K562 (cell line): ENCODE data around the gene MTHFR. TPM values are rescaled to one million over a fixed set of nuclear protein-coding genes. Genes with fewer than 3 reads are reported as not detected.

Source experiments
- C11orf30 ChIP-seq: fragments of 450-650 bp; IDR thresholded peaks from 2 replicates; pipeline ENCODE4 v1.6.1; 2016; ENCODE audit warnings: low read depth, mild to moderate bottlenecking
- CBX3 ChIP-seq, 2 experiments: IDR thresholded peaks; 1 replicate in 1 of 2; 2 replicates in 1 of 2; pipeline ENCODE4 v1.6.1; 2012; ENCODE audit warnings: inconsistent platforms in 2 of 2, low read length in 2 of 2, borderline replicate concordance in 1 of 2, control low read depth in 1 of 2
- EGR1 ChIP-seq: fragments of 450-650 bp; conservative IDR thresholded peaks from 2 replicates; pipeline ENCODE4 v1.6.1; 2017; ENCODE audit warnings: mild to moderate bottlenecking
- EP300 ChIP-seq: IDR thresholded peaks from 2 replicates; pipeline ENCODE4 v1.6.1; 2012; ENCODE audit warnings: low read length, improper control_type of control experiment
- EZH2 ChIP-seq: IDR thresholded peaks from 2 replicates; pipeline ENCODE4 v1.6.1; 2012; ENCODE audit warnings: low read depth, mild to moderate bottlenecking, inconsistent platforms, low read length, borderline replicate concordance
- GATAD2A ChIP-seq: fragments of 450-650 bp; IDR thresholded peaks from 2 replicates; pipeline ENCODE4 v1.6.1; 2017
- KLF16 ChIP-seq: IDR thresholded peaks from 2 replicates; pipeline ENCODE4 v1.6.1; 2016; ENCODE audit warnings: antibody characterized with exemption
- KLF6 ChIP-seq: fragments of 250-450 bp; sonication (Bioruptor Pico); IDR thresholded peaks from 2 replicates; pipeline ENCODE4 v1.4.0; 2020; ENCODE audit warnings: mild to moderate bottlenecking, moderate library complexity, borderline replicate concordance
- MAFF ChIP-seq: IDR thresholded peaks from 2 replicates; pipeline ENCODE4 v1.6.1; 2012; ENCODE audit warnings: low read length, improper control_type of control experiment
- PBX2 ChIP-seq, 2 experiments: IDR thresholded peaks in 1 of 2; conservative IDR thresholded peaks in 1 of 2; 2 replicates each; pipeline ENCODE4 v1.6.1; 2016; ENCODE audit warnings: low read depth in 2 of 2, mild to moderate bottlenecking in 1 of 2, missing compliant biosample characterization in 1 of 2, missing genetic modification characterization in 1 of 2, moderate library complexity in 1 of 2
- TEAD4 ChIP-seq, 2 experiments: sonication (generic) in 1 of 2; formaldehyde crosslinking in 1 of 2; IDR thresholded peaks; 2 replicates each; pipeline versions ENCODE4 v1.6.1 to v1.8.0; 2012 to 2022; ENCODE audit warnings: borderline replicate concordance in 1 of 2, inconsistent platforms in 1 of 2, low read length in 1 of 2, mild to moderate bottlenecking in 1 of 2, missing genetic modification reagents in 1 of 2
- ZBTB2 ChIP-seq: fragments of 450-650 bp; IDR thresholded peaks from 2 replicates; pipeline ENCODE4 v1.6.1; 2016; ENCODE audit warnings: antibody characterized with exemption
- ZBTB26 ChIP-seq: fragments of 450-650 bp; formaldehyde crosslinking; IDR thresholded peaks from 2 replicates; pipeline ENCODE4 v1.4.0; 2022; ENCODE audit warnings: missing genetic modification characterization
- ZBTB9 ChIP-seq: fragments of 450-650 bp; formaldehyde crosslinking; IDR thresholded peaks from 2 replicates; pipeline ENCODE4 v1.4.0; 2020; ENCODE audit warnings: mild to moderate bottlenecking, moderate library complexity
- ZFP1 ChIP-seq: fragments of 450-650 bp; formaldehyde crosslinking; IDR thresholded peaks from 2 replicates; pipeline ENCODE4 v1.4.0; 2020; ENCODE audit warnings: mild to moderate bottlenecking, mixed read lengths
- ZNF280A ChIP-seq: fragments of 450-650 bp; IDR thresholded peaks from 2 replicates; pipeline ENCODE4 v1.6.1; 2018; ENCODE audit warnings: mild to moderate bottlenecking, low read depth; ENCODE audit not compliant: partially characterized antibody
- ZNF431 ChIP-seq: sonication (generic); formaldehyde crosslinking; IDR thresholded peaks from 2 replicates; pipeline ENCODE4 v1.8.0; 2022; ENCODE audit warnings: mild to moderate bottlenecking, missing genetic modification reagents
- ZNF764 ChIP-seq: fragments of 250-450 bp; sonication (Bioruptor Pico); IDR thresholded peaks from 2 replicates; pipeline ENCODE4 v1.4.0; 2020; ENCODE audit warnings: low read depth, mild to moderate bottlenecking, moderate library complexity
- polyA plus RNA-seq, 8 experiments: library from polyadenylated mRNA; depleted of rRNA in 4 of 8; stranded (reverse) in 5 of 8; unstranded in 3 of 8; fragments of >200 nt; fragmentation: Nextera tagmentation in 2 of 8; fragmentation: Illumina TruSeq in 1 of 8; extraction: Ambion mirVana in 2 of 8; extraction: Trizol in 1 of 8; gene quantifications; 2 replicates each; pipeline versions ENCODE4 v1.2.1 to v1.2.3, GENCODE V29; 2011 to 2014; ENCODE audit warnings: inconsistent platforms in 1 of 8, missing spikeins in 1 of 8
- total RNA-seq, 7 experiments: library from RNA; depleted of rRNA in 6 of 7; stranded (reverse); fragments of >200 nt in 6 of 7; fragmentation: Illumina TruSeq in 2 of 7; extraction: Trizol in 2 of 7; gene quantifications; 2 replicates each; pipeline versions ENCODE4 v1.2.1 to v1.2.3, GENCODE V29; 2011 to 2021; ENCODE audit warnings: low replicate concordance in 1 of 7

The MTHFR gene
- total and polyA plus RNA-seq, 9 of the 15 experiments (the other 6 are each of a cell fraction or from before 2014, with no cell fraction given) = 5.0 to 104 (median 62.6) TPM

- peak; percentile 7; the same call in 1 of the 2 replicates for TF ChIP-seq KLF6 (CRISPR knock-in tag)
- peak; percentile 91 for TF ChIP-seq EGR1
- peak; percentile 85 for TF ChIP-seq C11orf30
- TF ChIP-seq ZBTB26 (CRISPR knock-in tag) = 0 out of 2 replicates have a peak, but pooled peaks have one; percentile 66
- TF ChIP-seq EP300 = peak; percentile 27; the same call in 1 of the 2 replicates
- TF ChIP-seq EZH2 = no peak
- TF ChIP-seq MAFF = no peak; the same call in 1 of the 2 replicates
- no peak for TF ChIP-seq ZNF431
- peak in 1 of 2 experiments; percentile 24; a peak in 1 of 3 replicates for TF ChIP-seq CBX3 (IDR thresholded peaks at IDR 0.05; ENCODE audit: borderline replicate concordance in 1 of 2, low read length in 2 of 2)
- TF ChIP-seq ZNF764 (CRISPR knock-in tag) = peak; percentile 44; the same call in 1 of the 2 replicates
- TF ChIP-seq TEAD4 (IDR thresholded peaks at IDR 0.05; ENCODE audit: low read length) = no peak
- no peak for TF ChIP-seq TEAD4 (CRISPR knock-in tag; IDR thresholded peaks at IDR 0.05; ENCODE audit: borderline replicate concordance)
- TF ChIP-seq ZFP1 (CRISPR knock-in tag) = no peak
- no peak for TF ChIP-seq PBX2 (CRISPR knock-in tag; IDR thresholded peaks at IDR 0.05; ENCODE audit: low read depth)
- no peak for TF ChIP-seq PBX2 (tag; conservative IDR thresholded peaks at IDR 0.05; ENCODE audit: low read depth)
- peak; percentile 36; the same call in 1 of the 2 replicates for TF ChIP-seq KLF16
- peak; percentile 65; the same call in 1 of the 2 replicates for TF ChIP-seq ZBTB2
- peak; percentile 77; the same call in 1 of the 2 replicates for TF ChIP-seq GATAD2A
- no peak for TF ChIP-seq ZNF280A
- peak; percentile 83 for TF ChIP-seq ZBTB9 (CRISPR knock-in tag)
These were observed 69.7 kb downstream of the MTHFR start, which contains the start of gene AGTRAP (continued) for GRCh38 chr1:11735854-11736745.
